WTC11 (cell line): ENCODE results near the gene CALU. TPM values are rescaled to one million over a fixed set of nuclear protein-coding genes. Genes with fewer than 3 reads are reported as not detected.

Experiments
- ATAC-seq: fragments of 200-7000 bp; cut with Tn5 transposase; 2 replicates; pipeline ENCODE4 v1.10.0; 2021; ENCODE audit warnings: mild to moderate bottlenecking, moderate library complexity
- CTCF ChIA-PET: fragments of 300-600 bp; sonication (Branson Sonifier 250); formaldehyde crosslinking; loops from one replicate; lab custom pipeline; 2021; ENCODE audit warnings: antibody characterized with exemption; lab: Charles Lee
- POLR2A ChIA-PET: fragments of 350-600 bp; sonication (Branson Sonifier 250); formaldehyde crosslinking; loops from one replicate; lab custom pipeline; 2021; ENCODE audit warnings: antibody characterized with exemption; lab: Charles Lee
- DNase-seq: peaks from one replicate; pipeline ENCODE4 v3.0.0; 2021; ENCODE audit warnings: low spot score
- H3K27ac Mint-ChIP-seq: 2 replicates; pipeline ENCODE4 v1.8.0; 2021; ENCODE audit warnings: mixed read lengths
- H3K27me3 Mint-ChIP-seq: 2 replicates; pipeline ENCODE4 v1.8.0; 2021; ENCODE audit warnings: low read depth, mild to moderate bottlenecking, moderate library complexity, mixed read lengths
- H3K36me3 Mint-ChIP-seq: 2 replicates; pipeline ENCODE4 v1.8.0; 2021; ENCODE audit warnings: mixed read lengths
- H3K4me1 Mint-ChIP-seq: 2 replicates; pipeline ENCODE4 v1.8.0; 2022; ENCODE audit warnings: mixed read lengths
- H3K4me3 Mint-ChIP-seq: 2 replicates; pipeline ENCODE4 v1.8.0; 2021; ENCODE audit warnings: mild to moderate bottlenecking, moderate library complexity, mixed read lengths
- H3K9me3 Mint-ChIP-seq: 2 replicates; pipeline ENCODE4 v1.8.0; 2021; ENCODE audit warnings: mixed read lengths
- ATF6 ChIP-seq: sonication (generic); formaldehyde crosslinking; IDR thresholded peaks from 2 replicates; pipeline ENCODE4 v1.8.1; 2023; ENCODE audit warnings: mild to moderate bottlenecking, missing genetic modification reagents
- CBFB ChIP-seq: sonication (generic); formaldehyde crosslinking; IDR thresholded peaks from 2 replicates; pipeline ENCODE4 v1.8.1; 2022; ENCODE audit warnings: mild to moderate bottlenecking, low read depth, missing genetic modification reagents
- GTF2I ChIP-seq: fragments of 250-450 bp; sonication (Bioruptor Pico); conservative IDR thresholded peaks from 2 replicates; pipeline ENCODE4 v1.4.0; 2021; ENCODE audit warnings: mild to moderate bottlenecking
- JUN ChIP-seq: sonication (generic); formaldehyde crosslinking; IDR thresholded peaks from 2 replicates; pipeline ENCODE4 v1.8.0; 2023; ENCODE audit warnings: mild to moderate bottlenecking, missing genetic modification reagents
- MYBL2 ChIP-seq: sonication (generic); formaldehyde crosslinking; IDR thresholded peaks from 2 replicates; pipeline ENCODE4 v1.8.1; 2023; ENCODE audit warnings: mild to moderate bottlenecking, moderate library complexity, missing genetic modification reagents
- NFATC4 ChIP-seq: fragments of 250-450 bp; sonication (Bioruptor Pico); IDR thresholded peaks from 2 replicates; pipeline ENCODE4 v1.9.0; 2021; ENCODE audit warnings: mild to moderate bottlenecking
- SOX15 ChIP-seq: fragments of 250-450 bp; sonication (Bioruptor Pico); IDR thresholded peaks from 2 replicates; pipeline ENCODE4 v1.9.0; 2021; ENCODE audit warnings: mild to moderate bottlenecking
- ZNF138 ChIP-seq: sonication (generic); formaldehyde crosslinking; conservative IDR thresholded peaks from 2 replicates; pipeline ENCODE4 v1.8.1; 2022; ENCODE audit warnings: mild to moderate bottlenecking, moderate library complexity, missing genetic modification reagents
- ZNF396 ChIP-seq: fragments of 250-450 bp; sonication (Bioruptor Pico); IDR thresholded peaks from 2 replicates; pipeline ENCODE4 v1.8.0; 2021; ENCODE audit warnings: mild to moderate bottlenecking, moderate library complexity, borderline replicate concordance
- total RNA-seq: library from RNA; stranded (reverse); gene quantifications from 3 replicates; pipeline ENCODE4 v1.2.3, GENCODE V29; 2021
- TF ChIP-seq, protein P1 (sequence below): sonication (generic); formaldehyde crosslinking; IDR thresholded peaks from 2 replicates; pipeline ENCODE4 v1.8.1; 2022; ENCODE audit warnings: mild to moderate bottlenecking, moderate library complexity, missing genetic modification reagents
- TF ChIP-seq, protein P2 (sequence below): sonication (generic); formaldehyde crosslinking; IDR thresholded peaks from 2 replicates; pipeline ENCODE4 v1.8.1; 2023; ENCODE audit warnings: mild to moderate bottlenecking, missing genetic modification reagents, borderline replicate concordance
- TF ChIP-seq, protein P3 (sequence below): sonication (generic); formaldehyde crosslinking; IDR thresholded peaks from 2 replicates; pipeline ENCODE4 v1.8.1; 2022; ENCODE audit warnings: low read depth, mild to moderate bottlenecking, moderate library complexity, missing genetic modification reagents, borderline replicate concordance
- TF ChIP-seq, protein P4 (sequence below): fragments of 250-450 bp; sonication (Bioruptor Pico); IDR thresholded peaks from 2 replicates; pipeline ENCODE4 v2.1.2; 2022; ENCODE audit warnings: mild to moderate bottlenecking, moderate library complexity
- TF ChIP-seq, protein P5 (sequence below): fragments of 250-450 bp; sonication (Bioruptor Pico); IDR thresholded peaks from 2 replicates; pipeline ENCODE4 v1.9.0; 2021; ENCODE audit warnings: mild to moderate bottlenecking

CALU gene
- total RNA-seq, 1 experiment from 2014 or later, result 150 TPM

DNA sequence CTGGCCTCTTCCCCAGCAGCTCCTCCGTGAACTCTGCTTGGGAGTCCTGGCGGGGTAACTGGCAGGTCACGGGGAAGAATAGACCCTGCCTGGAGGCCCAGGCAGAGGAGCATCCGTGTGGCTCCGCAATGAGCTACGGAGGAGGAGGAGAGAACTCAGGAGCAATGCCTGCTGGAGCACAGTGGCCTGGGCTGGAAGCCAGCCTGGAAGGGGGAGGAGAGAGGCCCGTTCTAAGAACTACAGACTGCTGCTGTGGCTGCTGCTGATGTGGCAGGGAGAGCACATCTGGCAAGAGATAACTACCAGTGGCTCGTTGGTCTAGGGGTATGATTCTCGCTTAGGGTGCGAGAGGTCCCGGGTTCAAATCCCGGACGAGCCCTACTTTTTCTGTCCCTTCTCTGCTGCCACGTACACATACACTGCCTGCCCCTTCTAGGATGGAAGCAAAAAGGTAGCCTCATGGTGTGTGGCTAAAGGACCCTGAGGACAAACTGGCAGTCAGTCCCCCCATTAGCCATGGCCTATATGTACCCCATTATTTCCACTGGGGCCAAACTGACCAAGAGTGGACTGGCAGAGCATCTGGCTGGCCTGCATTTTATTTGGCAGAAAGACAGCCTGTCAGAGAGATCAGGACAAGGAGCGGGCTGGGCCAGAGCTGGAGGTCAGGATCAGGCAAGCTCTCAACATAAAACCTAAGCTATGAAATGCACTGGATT lies 44.1 kb downstream of the CALU start (continued):
- TF ChIP-seq, protein P1, sequence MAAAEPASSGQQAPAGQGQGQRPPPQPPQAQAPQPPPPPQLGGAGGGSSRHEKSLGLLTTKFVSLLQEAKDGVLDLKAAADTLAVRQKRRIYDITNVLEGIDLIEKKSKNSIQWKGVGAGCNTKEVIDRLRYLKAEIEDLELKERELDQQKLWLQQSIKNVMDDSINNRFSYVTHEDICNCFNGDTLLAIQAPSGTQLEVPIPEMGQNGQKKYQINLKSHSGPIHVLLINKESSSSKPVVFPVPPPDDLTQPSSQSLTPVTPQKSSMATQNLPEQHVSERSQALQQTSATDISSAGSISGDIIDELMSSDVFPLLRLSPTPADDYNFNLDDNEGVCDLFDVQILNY (CRISPR knock-in tag), result no peak
- no peak; the same call in 1 of the 2 replicates for TF ChIP-seq ATF6 (CRISPR knock-in tag)
- TF ChIP-seq JUN (CRISPR knock-in tag), result no peak
- no peak for TF ChIP-seq ZNF396 (CRISPR knock-in tag)

DNA sequence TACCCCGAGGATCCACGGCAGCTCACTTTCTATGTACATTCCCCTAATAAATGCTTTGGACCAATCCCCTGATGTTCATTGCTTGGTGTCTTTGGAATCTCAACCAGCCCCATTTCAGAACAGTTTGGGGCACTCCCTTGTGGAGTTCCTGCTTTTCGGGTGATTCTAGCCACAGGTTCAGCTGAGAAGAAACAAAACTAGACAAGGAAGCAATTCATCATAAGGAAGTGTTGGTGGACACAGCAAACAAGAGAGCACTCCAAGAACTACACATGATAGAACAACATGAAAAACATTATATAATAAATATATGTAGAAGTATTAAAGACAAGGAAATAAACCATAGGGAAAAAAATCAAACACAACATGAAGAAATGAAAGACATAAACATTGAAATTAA lies 46.6 kb downstream of the CALU start:
- H3K36me3 Mint-ChIP-seq, result no peaks in the 10 kb centered on the region
- peaks cover 15% of the 10 kb centered on the region for H3K4me1 Mint-ChIP-seq
- TF ChIP-seq, protein P2, sequence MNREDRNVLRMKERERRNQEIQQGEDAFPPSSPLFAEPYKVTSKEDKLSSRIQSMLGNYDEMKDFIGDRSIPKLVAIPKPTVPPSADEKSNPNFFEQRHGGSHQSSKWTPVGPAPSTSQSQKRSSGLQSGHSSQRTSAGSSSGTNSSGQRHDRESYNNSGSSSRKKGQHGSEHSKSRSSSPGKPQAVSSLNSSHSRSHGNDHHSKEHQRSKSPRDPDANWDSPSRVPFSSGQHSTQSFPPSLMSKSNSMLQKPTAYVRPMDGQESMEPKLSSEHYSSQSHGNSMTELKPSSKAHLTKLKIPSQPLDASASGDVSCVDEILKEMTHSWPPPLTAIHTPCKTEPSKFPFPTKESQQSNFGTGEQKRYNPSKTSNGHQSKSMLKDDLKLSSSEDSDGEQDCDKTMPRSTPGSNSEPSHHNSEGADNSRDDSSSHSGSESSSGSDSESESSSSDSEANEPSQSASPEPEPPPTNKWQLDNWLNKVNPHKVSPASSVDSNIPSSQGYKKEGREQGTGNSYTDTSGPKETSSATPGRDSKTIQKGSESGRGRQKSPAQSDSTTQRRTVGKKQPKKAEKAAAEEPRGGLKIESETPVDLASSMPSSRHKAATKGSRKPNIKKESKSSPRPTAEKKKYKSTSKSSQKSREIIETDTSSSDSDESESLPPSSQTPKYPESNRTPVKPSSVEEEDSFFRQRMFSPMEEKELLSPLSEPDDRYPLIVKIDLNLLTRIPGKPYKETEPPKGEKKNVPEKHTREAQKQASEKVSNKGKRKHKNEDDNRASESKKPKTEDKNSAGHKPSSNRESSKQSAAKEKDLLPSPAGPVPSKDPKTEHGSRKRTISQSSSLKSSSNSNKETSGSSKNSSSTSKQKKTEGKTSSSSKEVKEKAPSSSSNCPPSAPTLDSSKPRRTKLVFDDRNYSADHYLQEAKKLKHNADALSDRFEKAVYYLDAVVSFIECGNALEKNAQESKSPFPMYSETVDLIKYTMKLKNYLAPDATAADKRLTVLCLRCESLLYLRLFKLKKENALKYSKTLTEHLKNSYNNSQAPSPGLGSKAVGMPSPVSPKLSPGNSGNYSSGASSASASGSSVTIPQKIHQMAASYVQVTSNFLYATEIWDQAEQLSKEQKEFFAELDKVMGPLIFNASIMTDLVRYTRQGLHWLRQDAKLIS (CRISPR knock-in tag), result no peak
- TF ChIP-seq GTF2I (CRISPR knock-in tag) (no peak), ZNF138 (no peak), CBFB (CRISPR knock-in tag) (no peak), NFATC4 (no peak), MYBL2 (CRISPR knock-in tag) (no peak), SOX15 (no peak)
- TF ChIP-seq, protein P3, sequence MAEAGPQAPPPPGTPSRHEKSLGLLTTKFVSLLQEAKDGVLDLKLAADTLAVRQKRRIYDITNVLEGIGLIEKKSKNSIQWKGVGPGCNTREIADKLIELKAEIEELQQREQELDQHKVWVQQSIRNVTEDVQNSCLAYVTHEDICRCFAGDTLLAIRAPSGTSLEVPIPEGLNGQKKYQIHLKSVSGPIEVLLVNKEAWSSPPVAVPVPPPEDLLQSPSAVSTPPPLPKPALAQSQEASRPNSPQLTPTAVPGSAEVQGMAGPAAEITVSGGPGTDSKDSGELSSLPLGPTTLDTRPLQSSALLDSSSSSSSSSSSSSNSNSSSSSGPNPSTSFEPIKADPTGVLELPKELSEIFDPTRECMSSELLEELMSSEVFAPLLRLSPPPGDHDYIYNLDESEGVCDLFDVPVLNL, result no peak
- TF ChIP-seq, protein P4, sequence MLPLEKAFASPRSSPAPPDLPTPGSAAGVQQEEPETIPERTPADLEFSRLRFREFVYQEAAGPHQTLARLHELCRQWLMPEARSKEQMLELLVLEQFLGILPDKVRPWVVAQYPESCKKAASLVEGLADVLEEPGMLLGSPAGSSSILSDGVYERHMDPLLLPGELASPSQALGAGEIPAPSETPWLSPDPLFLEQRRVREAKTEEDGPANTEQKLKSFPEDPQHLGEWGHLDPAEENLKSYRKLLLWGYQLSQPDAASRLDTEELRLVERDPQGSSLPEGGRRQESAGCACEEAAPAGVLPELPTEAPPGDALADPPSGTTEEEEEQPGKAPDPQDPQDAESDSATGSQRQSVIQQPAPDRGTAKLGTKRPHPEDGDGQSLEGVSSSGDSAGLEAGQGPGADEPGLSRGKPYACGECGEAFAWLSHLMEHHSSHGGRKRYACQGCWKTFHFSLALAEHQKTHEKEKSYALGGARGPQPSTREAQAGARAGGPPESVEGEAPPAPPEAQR, result no peak
- TF ChIP-seq, protein P5, sequence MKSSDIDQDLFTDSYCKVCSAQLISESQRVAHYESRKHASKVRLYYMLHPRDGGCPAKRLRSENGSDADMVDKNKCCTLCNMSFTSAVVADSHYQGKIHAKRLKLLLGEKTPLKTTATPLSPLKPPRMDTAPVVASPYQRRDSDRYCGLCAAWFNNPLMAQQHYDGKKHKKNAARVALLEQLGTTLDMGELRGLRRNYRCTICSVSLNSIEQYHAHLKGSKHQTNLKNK (CRISPR knock-in tag), result no peak
- TF ChIP-seq, all 79 proteins: peak for 0
- no peaks in the 10 kb centered on the region for H3K9me3 Mint-ChIP-seq
- peaks cover 15% of the 10 kb centered on the region for H3K27me3 Mint-ChIP-seq
- no peak overlapping the region for H3K4me3 Mint-ChIP-seq
- DNase-seq (no peak), ATAC-seq (no peak)
- POLR2A ChIA-PET, result no interaction called here
- CTCF ChIA-PET, result interaction anchor here (1.0 kb wide), 1 partner anchor 97 kb away, joined by 3 read pairs; no protein-coding TSS in a partner anchor
- H3K27ac Mint-ChIP-seq, result no peak overlapping the region
